CD4-positive, CD25-positive, alpha-beta regulatory T cell (primary cell): Measurements from ENCODE around the gene LIMCH1. TPM values are rescaled to one million over a fixed set of nuclear protein-coding genes. Genes with fewer than 3 reads are reported as not detected.

Experiments
- ATAC-seq, 2 donors: fragments of 150-1000 bp; cut with Tn5 transposase; one replicate each; pipeline ENCODE4 v1.10.0; 2021; ENCODE audit warnings: low read depth in 2 of 2, moderate number of reproducible peaks in 2 of 2, moderate library complexity in 1 of 2
- DNase-seq, 3 donors: peaks; one replicate each; pipeline versions ENCODE4 v3.0.0 to v3.0.0-alpha.2; 2012 to 2022; ENCODE audit warnings: mixed read lengths in 1 of 3
- H3K27ac ChIP-seq: one replicate; pipeline ENCODE4 v1.7.0; 2013; ENCODE audit warnings: mild to moderate bottlenecking, low read length; ENCODE audit not compliant: insufficient read depth, poor library complexity, severe bottlenecking
- H3K27me3 ChIP-seq: one replicate; pipeline ENCODE4 v1.7.0; 2013; ENCODE audit warnings: low read length; ENCODE audit not compliant: control insufficient read depth, insufficient read depth
- H3K36me3 ChIP-seq: one replicate; pipeline ENCODE4 v1.7.0; 2013; ENCODE audit warnings: mild to moderate bottlenecking, low read length, moderate library complexity; ENCODE audit not compliant: control insufficient read depth, insufficient read depth
- H3K4me1 ChIP-seq: 2 replicates; pipeline ENCODE4 v1.7.0; 2013; ENCODE audit warnings: mild to moderate bottlenecking, low read length; ENCODE audit not compliant: insufficient read depth, control insufficient read depth, poor library complexity, severe bottlenecking
- H3K4me3 ChIP-seq: one replicate; pipeline ENCODE4 v1.7.0; 2013; ENCODE audit warnings: low read depth, mild to moderate bottlenecking, low read length, moderate library complexity
- H3K9me3 ChIP-seq, 2 experiments: 1 replicate in 1 of 2; 2 replicates in 1 of 2; pipeline ENCODE4 v1.7.0; 2013; ENCODE audit warnings: low read length in 2 of 2, mild to moderate bottlenecking in 1 of 2, moderate library complexity in 1 of 2; ENCODE audit not compliant: control insufficient read depth in 2 of 2
- H3K27ac Mint-ChIP-seq, 3 donors: one replicate each; pipeline ENCODE4 v1.8.0; 2020 to 2022; ENCODE audit warnings: mild to moderate bottlenecking in 3 of 3, mixed read lengths in 3 of 3, moderate library complexity in 2 of 3
- H3K27me3 Mint-ChIP-seq: one replicate; pipeline ENCODE4 v1.8.0; 2022; ENCODE audit warnings: mild to moderate bottlenecking, mixed read lengths
- H3K36me3 Mint-ChIP-seq: one replicate; pipeline ENCODE4 v1.8.0; 2020; ENCODE audit warnings: mixed read lengths
- H3K4me1 Mint-ChIP-seq, 4 donors: one replicate each; pipeline ENCODE4 v1.8.0; 2020 to 2022; ENCODE audit warnings: mixed read lengths in 4 of 4, mild to moderate bottlenecking in 1 of 4
- H3K4me3 Mint-ChIP-seq, 4 donors: one replicate each; pipeline ENCODE4 v1.8.0; 2020 to 2022; ENCODE audit warnings: mild to moderate bottlenecking in 4 of 4, mixed read lengths in 4 of 4, moderate library complexity in 3 of 4
- H3K9me3 Mint-ChIP-seq, 7 donors: one replicate each; pipeline ENCODE4 v1.8.0; 2020 to 2022; ENCODE audit warnings: mixed read lengths in 7 of 7, mild to moderate bottlenecking in 3 of 7, moderate library complexity in 2 of 7
- polyA plus RNA-seq, 4 donors: library from polyadenylated mRNA; unstranded; fragments of 300-500 nt; fragmentation: Illumina TruSeq; gene quantifications; one replicate each; pipeline ENCODE4 v1.2.3, GENCODE V29; 2021
- total RNA-seq: library from RNA; stranded (reverse); gene quantifications from one replicate; pipeline ENCODE4 v1.2.3, GENCODE V29; 2022

The LIMCH1 gene
- total and polyA plus RNA-seq, 5 donors from 2014 or later = 0.07 TPM; not detected in 4

DNA sequence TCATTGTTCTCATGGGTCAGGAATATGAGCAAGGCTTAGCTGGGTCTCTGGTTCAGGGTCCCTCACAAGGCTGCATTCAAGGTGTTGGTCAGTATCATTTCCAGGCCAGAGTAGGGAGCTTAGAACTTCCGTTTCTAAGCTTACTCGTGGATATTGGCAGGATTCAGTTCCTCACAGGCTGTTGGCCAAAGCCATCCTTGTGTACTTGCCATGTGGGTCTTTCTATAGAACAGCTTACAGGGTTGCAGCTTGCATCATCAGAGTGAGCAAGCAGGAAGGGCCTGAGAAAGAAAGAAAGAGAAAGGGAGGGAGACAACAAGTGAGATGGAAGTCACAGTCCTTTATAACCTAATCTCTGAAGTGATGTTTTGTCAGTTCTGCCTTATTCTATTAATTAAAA, 5.1 kb upstream of the LIMCH1 start:
- H3K27me3 ChIP-seq = no peaks in the 10 kb centered on the region
- H3K27ac Mint-ChIP-seq = no peak overlapping the region
- H3K9me3 Mint-ChIP-seq = peaks cover 0 to 3% (median 2%) of the 10 kb centered on the region in 7 donors
- H3K9me3 ChIP-seq = no peaks in the 10 kb centered on the region
- H3K27ac ChIP-seq = no peak overlapping the region
- ATAC-seq = no peak
- no peak overlapping the region for H3K4me3 ChIP-seq
- no peaks in the 10 kb centered on the region for H3K4me1 ChIP-seq
- DNase-seq = no peak
- H3K4me3 Mint-ChIP-seq = no peak overlapping the region
- no peaks in the 10 kb centered on the region for H3K4me1 Mint-ChIP-seq
- H3K36me3 Mint-ChIP-seq = no peaks in the 10 kb centered on the region
- no peaks in the 10 kb centered on the region for H3K36me3 ChIP-seq
- no peaks in the 10 kb centered on the region for H3K27me3 Mint-ChIP-seq

DNA sequence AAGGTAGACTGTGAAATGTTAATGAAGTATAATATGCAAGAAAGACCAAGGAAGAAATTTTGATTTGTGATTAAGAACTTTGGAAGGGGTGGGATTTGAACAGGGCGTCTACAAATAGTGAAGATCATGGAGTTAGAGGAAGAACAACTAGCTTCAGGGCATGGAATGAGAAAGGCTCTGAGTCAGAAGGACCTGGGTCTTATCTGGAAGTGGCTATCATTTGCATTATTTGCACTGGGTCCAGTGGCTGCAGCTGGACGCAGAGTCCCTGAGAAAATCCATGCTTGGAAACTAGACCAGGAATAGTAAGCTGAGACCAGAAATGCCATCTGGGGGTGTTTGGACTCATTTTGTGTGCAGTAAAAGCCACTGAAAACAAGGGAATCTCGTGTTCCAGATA, 4.3 kb upstream of the LIMCH1 start:
- peaks cover 0 to 3% (median 0%) of the 10 kb centered on the region in 7 donors for H3K9me3 Mint-ChIP-seq
- no peaks in the 10 kb centered on the region for H3K27me3 Mint-ChIP-seq
- DNase-seq (no peak), ATAC-seq (no peak)
- H3K4me1 ChIP-seq = no peaks in the 10 kb centered on the region
- no peak overlapping the region for H3K27ac Mint-ChIP-seq
- no peaks in the 10 kb centered on the region for H3K4me1 Mint-ChIP-seq
- no peaks in the 10 kb centered on the region for H3K36me3 ChIP-seq
- no peak overlapping the region for H3K27ac ChIP-seq
- no peaks in the 10 kb centered on the region for H3K36me3 Mint-ChIP-seq
- H3K27me3 ChIP-seq = no peaks in the 10 kb centered on the region
- H3K9me3 ChIP-seq = no peaks in the 10 kb centered on the region
- H3K4me3 Mint-ChIP-seq = no peak overlapping the region
- H3K4me3 ChIP-seq = no peak overlapping the region

DNA sequence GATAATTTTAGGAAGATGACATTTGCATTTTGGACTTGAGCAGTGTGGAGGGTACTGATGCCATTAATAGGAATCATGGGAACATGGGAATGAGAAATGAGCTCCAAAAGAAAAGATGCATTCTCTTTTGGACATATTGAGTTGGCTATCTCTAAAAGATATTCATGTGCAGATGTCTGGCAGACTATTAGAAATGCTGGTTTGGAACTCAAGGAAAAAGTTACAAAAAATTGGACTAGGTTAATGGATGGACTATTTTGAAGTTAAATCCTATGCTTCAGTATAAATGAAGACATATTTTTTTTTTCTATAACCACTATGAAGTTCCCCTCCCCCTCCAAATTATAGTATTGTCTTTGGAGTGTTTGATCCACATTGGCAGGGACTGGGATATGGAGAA, 3.6 kb upstream of the LIMCH1 start:
- Histone ChIP-seq H3K36me3 (no peaks in the 10 kb centered on the region), H3K4me3 (no peak overlapping the region), H3K4me1 (no peaks in the 10 kb centered on the region), H3K27ac (no peak overlapping the region), H3K9me3 (no peaks in the 10 kb centered on the region), H3K27me3 (no peaks in the 10 kb centered on the region)
- no peaks in the 10 kb centered on the region for H3K27me3 Mint-ChIP-seq
- DNase-seq = no peak
- no peaks in the 10 kb centered on the region for H3K36me3 Mint-ChIP-seq
- peaks cover 0 to 3% (median 0%) of the 10 kb centered on the region in 7 donors for H3K9me3 Mint-ChIP-seq
- no peaks in the 10 kb centered on the region for H3K4me1 Mint-ChIP-seq
- no peak for ATAC-seq
- H3K4me3 Mint-ChIP-seq = no peak overlapping the region
- no peak overlapping the region for H3K27ac Mint-ChIP-seq

DNA sequence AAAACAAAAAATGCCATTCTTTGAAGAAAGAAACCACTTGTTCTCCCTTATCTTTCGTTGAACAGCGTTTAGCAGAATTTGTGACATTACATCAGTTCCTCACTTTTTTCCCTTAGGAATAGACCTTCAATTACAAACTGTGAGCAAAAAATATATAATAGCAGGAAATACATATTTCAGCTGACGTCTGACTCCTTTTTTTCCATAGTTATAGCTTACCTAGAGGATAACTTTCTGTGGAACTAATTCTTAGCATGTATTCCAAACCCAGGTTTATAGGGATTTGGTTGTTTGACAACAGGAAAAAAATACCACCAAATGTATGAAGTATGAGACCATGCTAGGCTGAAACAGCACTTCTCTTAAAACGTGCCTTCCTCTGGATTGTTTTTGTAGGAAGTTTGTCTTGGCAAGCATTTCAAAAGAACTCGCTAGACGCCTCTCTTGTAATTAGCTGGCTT, 2.0 kb upstream of the LIMCH1 start:
- no peaks in the 10 kb centered on the region for H3K9me3 ChIP-seq
- no peaks in the 10 kb centered on the region for H3K4me1 ChIP-seq
- H3K27me3 ChIP-seq = no peaks in the 10 kb centered on the region
- H3K27me3 Mint-ChIP-seq = no peaks in the 10 kb centered on the region
- H3K27ac Mint-ChIP-seq = no peak overlapping the region
- H3K36me3 Mint-ChIP-seq = no peaks in the 10 kb centered on the region
- peaks cover 0 to 3% (median 0%) of the 10 kb centered on the region in 7 donors for H3K9me3 Mint-ChIP-seq
- no peaks in the 10 kb centered on the region for H3K4me1 Mint-ChIP-seq
- no peak overlapping the region for H3K4me3 Mint-ChIP-seq
- no peak for DNase-seq
- no peak for ATAC-seq
- H3K36me3 ChIP-seq = no peaks in the 10 kb centered on the region
- no peak overlapping the region for H3K4me3 ChIP-seq
- no peak overlapping the region for H3K27ac ChIP-seq

DNA sequence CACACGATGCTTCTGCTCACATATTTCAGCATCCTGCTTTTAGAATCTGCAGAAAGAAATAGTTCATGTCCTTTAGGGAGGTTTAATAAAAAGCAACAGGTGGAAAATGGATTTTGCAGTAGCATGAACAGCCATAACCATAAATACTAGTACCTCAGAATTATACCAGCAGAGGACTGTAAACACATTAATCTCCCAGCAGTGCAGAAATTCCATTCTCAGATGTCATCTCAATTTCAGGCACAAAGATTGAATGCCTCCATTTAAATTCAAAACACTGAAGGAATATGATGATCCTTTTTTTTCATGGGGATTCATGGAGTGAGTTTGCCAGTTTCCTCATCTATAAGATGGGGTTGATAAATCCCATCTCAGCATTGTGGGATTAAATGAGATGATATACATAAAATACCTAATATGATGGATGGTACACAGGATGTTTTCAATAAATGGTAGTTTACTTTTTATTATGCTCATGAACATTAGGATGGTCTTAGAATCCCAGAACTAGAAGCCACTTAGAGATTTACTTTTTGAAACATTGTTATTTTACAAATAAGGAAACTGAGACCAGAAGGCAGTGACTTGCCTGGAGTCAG, 566 bp upstream of the LIMCH1 start:
- Mint-ChIP-seq H3K27ac (no peak overlapping the region), H3K4me3 (no peak overlapping the region), H3K9me3 (peaks cover 0 to 2% (median 0%) of the 10 kb centered on the region in 7 donors), H3K4me1 (no peaks in the 10 kb centered on the region), H3K27me3 (no peaks in the 10 kb centered on the region), H3K36me3 (no peaks in the 10 kb centered on the region)
- DNase-seq (no peak), ATAC-seq (no peak)
- no peaks in the 10 kb centered on the region for H3K9me3 ChIP-seq
- no peaks in the 10 kb centered on the region for H3K27me3 ChIP-seq
- H3K4me3 ChIP-seq = no peak overlapping the region
- no peak overlapping the region for H3K27ac ChIP-seq
- H3K4me1 ChIP-seq = no peaks in the 10 kb centered on the region
- H3K36me3 ChIP-seq = no peaks in the 10 kb centered on the region

DNA sequence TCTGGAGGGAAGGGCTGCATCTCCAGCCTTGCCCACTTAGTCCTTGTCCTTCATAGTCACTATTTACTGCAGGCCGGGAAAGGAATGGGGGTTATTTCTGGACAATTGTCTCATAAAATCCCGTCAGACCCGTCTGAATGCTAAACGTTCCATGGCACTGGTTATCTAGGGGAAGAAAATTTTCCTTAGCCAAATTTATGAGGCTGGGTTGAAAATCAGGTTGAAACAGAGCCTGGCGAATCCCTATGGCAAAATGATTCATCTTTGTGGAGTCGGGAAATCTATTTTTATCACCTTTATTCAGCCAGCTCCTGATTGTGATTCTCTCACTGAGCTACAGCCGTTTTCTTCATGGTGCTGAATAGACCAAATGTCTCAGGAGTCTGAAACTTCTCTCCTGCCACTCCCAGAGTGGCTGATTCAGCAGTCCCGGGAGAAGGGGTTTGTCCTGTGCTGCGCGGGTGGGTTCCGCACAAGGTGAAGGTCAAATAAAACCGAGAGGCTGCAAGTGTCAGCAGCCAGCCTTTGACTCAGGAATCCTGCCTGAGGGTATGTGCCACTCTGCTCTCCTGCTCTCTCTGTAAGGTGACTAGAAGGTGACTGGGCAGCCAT, 1.0 kb downstream of the LIMCH1 start:
- Mint-ChIP-seq H3K4me3 (no peak overlapping the region), H3K4me1 (no peaks in the 10 kb centered on the region), H3K27me3 (no peaks in the 10 kb centered on the region), H3K9me3 (peaks cover 0 to 2% (median 0%) of the 10 kb centered on the region in 7 donors), H3K27ac (no peak overlapping the region), H3K36me3 (no peaks in the 10 kb centered on the region)
- no peak overlapping the region for H3K4me3 ChIP-seq
- no peaks in the 10 kb centered on the region for H3K27me3 ChIP-seq
- no peaks in the 10 kb centered on the region for H3K9me3 ChIP-seq
- no peaks in the 10 kb centered on the region for H3K36me3 ChIP-seq
- H3K27ac ChIP-seq = no peak overlapping the region
- no peak for DNase-seq
- no peaks in the 10 kb centered on the region for H3K4me1 ChIP-seq
- ATAC-seq = no peak

DNA sequence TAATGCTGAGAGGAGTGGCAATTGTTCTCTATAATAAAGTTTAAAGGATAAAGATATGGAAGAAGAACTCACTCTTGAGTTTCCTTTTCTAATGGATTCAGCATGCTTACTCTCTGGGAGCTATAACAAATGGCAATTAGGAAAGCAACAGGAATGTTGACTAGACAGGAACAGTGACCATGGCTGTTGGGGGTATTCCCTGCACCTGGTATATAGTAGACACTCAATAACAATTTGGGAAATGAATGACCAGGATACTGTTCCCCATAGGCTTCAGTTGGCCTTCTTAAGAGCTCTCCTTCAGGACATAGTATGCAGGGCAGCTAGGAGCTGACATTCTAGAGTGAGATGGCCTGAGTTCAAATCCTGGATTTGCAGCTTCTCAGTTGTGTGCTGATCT, 1.8 kb downstream of the LIMCH1 start:
- Mint-ChIP-seq H3K4me3 (no peak overlapping the region), H3K36me3 (no peaks in the 10 kb centered on the region), H3K27me3 (no peaks in the 10 kb centered on the region), H3K4me1 (no peaks in the 10 kb centered on the region), H3K27ac (no peak overlapping the region), H3K9me3 (peaks cover 0 to 2% (median 0%) of the 10 kb centered on the region in 7 donors)
- DNase-seq = no peak
- Histone ChIP-seq H3K27ac (no peak overlapping the region), H3K9me3 (no peaks in the 10 kb centered on the region), H3K36me3 (no peaks in the 10 kb centered on the region), H3K27me3 (no peaks in the 10 kb centered on the region), H3K4me1 (no peaks in the 10 kb centered on the region), H3K4me3 (no peak overlapping the region)
- ATAC-seq = no peak

DNA sequence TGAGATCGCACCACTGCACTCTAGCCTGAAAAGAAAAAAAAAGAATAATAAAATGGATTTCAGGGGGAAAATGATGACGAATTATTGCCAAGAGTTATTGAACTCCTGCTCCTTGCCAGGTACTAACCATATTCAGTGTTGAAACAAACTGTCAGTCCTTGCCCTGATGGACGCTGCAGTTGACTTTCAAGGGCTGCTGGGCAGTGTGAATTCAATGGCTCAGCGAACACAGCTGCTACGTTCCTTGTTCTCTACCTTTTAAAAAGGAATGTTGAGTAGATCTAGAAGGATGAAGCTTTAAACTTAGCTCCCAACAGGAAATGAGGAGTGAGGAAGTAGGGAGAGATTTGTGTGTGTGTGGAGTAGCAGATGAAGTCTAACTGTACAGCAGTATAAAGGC, 2.7 kb downstream of the LIMCH1 start:
- Histone ChIP-seq H3K27me3 (no peaks in the 10 kb centered on the region), H3K4me1 (no peaks in the 10 kb centered on the region), H3K4me3 (no peak overlapping the region), H3K27ac (no peak overlapping the region), H3K9me3 (no peaks in the 10 kb centered on the region), H3K36me3 (no peaks in the 10 kb centered on the region)
- Mint-ChIP-seq H3K4me1 (no peaks in the 10 kb centered on the region), H3K9me3 (peaks cover 0 to 2% (median 0%) of the 10 kb centered on the region in 7 donors), H3K36me3 (no peaks in the 10 kb centered on the region), H3K27ac (no peak overlapping the region), H3K27me3 (no peaks in the 10 kb centered on the region), H3K4me3 (peak overlapping the region in 1 of 4 donors; percentile 21)
- no peak for ATAC-seq
- no peak for DNase-seq
